NB4 (cell line): ENCODE measurements around the gene PTTG2.
"Not testable (repeated sequence)": the region's sequence is repeated elsewhere in the genome, so short reads cannot be mapped to it uniquely, and the experiment has no call there.

Experiments
- DNase-seq: peaks from one replicate; pipeline ENCODE4 v3.0.0; 2010; ENCODE audit warnings: low read depth
- H3K4me3 ChIP-seq: one replicate; pipeline ENCODE4 v1.5.1; 2011; ENCODE audit warnings: mild to moderate bottlenecking, low read depth, low read length, moderate library complexity
- CTCF ChIP-seq: IDR thresholded peaks from one replicate; pipeline ENCODE4 v1.5.1; 2012; ENCODE audit warnings: low read depth, low read length
- MYC ChIP-seq: IDR thresholded peaks from 2 replicates; pipeline ENCODE4 v1.6.1; 2011; ENCODE audit warnings: low read depth, low read length
- POLR2A ChIP-seq: IDR thresholded peaks from 2 replicates; pipeline ENCODE4 v1.6.1; 2011; ENCODE audit warnings: mild to moderate bottlenecking; ENCODE audit not compliant: insufficient read length; ENCODE audit errors: extremely low read depth
- TF ChIP-seq, protein P1 (sequence below): IDR thresholded peaks from 2 replicates; pipeline ENCODE4 v1.6.1; 2011; ENCODE audit warnings: low read depth, low read length

The PTTG2 gene

GRCh38 chr4:37960098-37960497, at the start of gene PTTG2:
Gene PTTG2 (plus strand): TSS chr4:37960398. CDS start chr4:37960435, 37 bp downstream.
- no peak for DNase-seq
- TF ChIP-seq CTCF (no peak), MYC (no peak), POLR2A (no peak)
- TF ChIP-seq, protein P1, sequence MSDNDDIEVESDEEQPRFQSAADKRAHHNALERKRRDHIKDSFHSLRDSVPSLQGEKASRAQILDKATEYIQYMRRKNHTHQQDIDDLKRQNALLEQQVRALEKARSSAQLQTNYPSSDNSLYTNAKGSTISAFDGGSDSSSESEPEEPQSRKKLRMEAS, result no peak
- no peak within 1 kb of the TSS for H3K4me3 ChIP-seq

GRCh38 chr4:37914539-37914938, 45.7 kb upstream of the PTTG2 start:
- H3K4me3 ChIP-seq, result no peak overlapping the region
- TF ChIP-seq CTCF, result no peak
- DNase-seq, result no peak

- DNase-seq, result no peak
- no peak for TF ChIP-seq CTCF
- TF ChIP-seq, protein P1, result no peak
- TF ChIP-seq POLR2A, result no peak
- TF ChIP-seq MYC, result no peak
- H3K4me3 ChIP-seq, result no peak overlapping the region
Observed at GRCh38 chr4:37917388-37917787, 42.8 kb upstream of the PTTG2 start.

DNA sequence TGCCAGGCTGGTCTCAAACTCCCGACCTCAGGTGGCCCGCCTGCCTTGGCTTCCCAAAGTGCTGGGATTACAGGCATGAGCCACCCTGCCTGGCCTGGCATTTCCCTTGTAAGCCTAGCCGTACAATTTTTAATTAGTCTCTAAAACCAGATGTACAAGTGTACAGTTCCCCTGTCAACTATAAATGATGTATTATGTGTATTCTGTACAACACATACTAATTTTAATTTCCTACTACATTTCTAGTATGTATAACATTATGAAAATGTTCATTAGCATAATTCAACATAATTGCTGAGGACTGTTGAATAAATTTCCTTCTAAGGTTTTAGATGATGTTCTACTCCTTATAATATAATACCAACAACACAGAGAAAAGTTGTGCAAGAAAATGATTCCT, 41.5 kb upstream of the PTTG2 start:
- TF ChIP-seq POLR2A (no peak), CTCF (no peak), MYC (no peak)
- TF ChIP-seq, protein P1, result no peak
- H3K4me3 ChIP-seq, result no peak overlapping the region
- DNase-seq, result no peak

GRCh38 chr4:37922328-37922727, 37.9 kb upstream of the PTTG2 start:
- H3K4me3 ChIP-seq, result no peak overlapping the region
- TF ChIP-seq MYC (no peak), POLR2A (no peak), CTCF (no peak)
- TF ChIP-seq, protein P1, result no peak
- peak; percentile 48 for DNase-seq

- DNase-seq, result not testable (repeated sequence)
Observed at GRCh38 chr4:37923089-37923488, 37.1 kb upstream of the PTTG2 start.

GRCh38 chr4:37924946-37925345, 35.3 kb upstream of the PTTG2 start:
- H3K4me3 ChIP-seq, result no peak overlapping the region
- TF ChIP-seq POLR2A (no peak), MYC (no peak), CTCF (no peak)
- TF ChIP-seq, protein P1, result no peak
- no peak for DNase-seq

More at GRCh38 chr4:37923089-37923488, 37.1 kb upstream of the PTTG2 start:
- H3K4me3 ChIP-seq, result not testable (repeated sequence)
